ENCODE measurements around the gene SLC25A12. TPM values are rescaled to one million over a fixed set of nuclear protein-coding genes. Genes with fewer than 3 reads are reported as not detected.

Gene SLC25A12
- total and polyA plus RNA-seq, 9 of the 15 experiments (the other 6 are each of a cell fraction or from before 2014, with no cell fraction given) = 13.5 to 36.5 (median 21.7) TPM

- TF ChIP-seq TOE1 (IDR thresholded peaks at IDR 0.05; ENCODE audit: borderline replicate concordance) (peak; percentile 21; the same call in 1 of the 2 replicates), TOE1 (CRISPR knock-in tag; IDR thresholded peaks at IDR 0.05; ENCODE audit: borderline replicate concordance, low read depth) (no peak), ZNF232 (CRISPR knock-in tag; IDR thresholded peaks at IDR 0.05) (no peak), HES1 (IDR thresholded peaks at IDR 0.05; ENCODE audit: low read depth) (no peak), TRIM25 (IDR thresholded peaks at IDR 0.05; ENCODE audit: borderline replicate concordance) (no peak), E4F1 (CRISPR knock-in tag; IDR thresholded peaks at IDR 0.05; ENCODE audit: borderline replicate concordance) (peak; percentile 13; the same call in 1 of the 2 replicates), ZBTB11 (CRISPR knock-in tag; IDR thresholded peaks at IDR 0.05) (no peak), ZFP36 (IDR thresholded peaks at IDR 0.05; ENCODE audit: low read depth, low read length, partially characterized antibody) (no peak), TAL1 (IDR thresholded peaks at IDR 0.05) (no peak), SFPQ (IDR thresholded peaks at IDR 0.05; ENCODE audit: low read depth, low read length) (no peak)
Measured at GRCh38 chr2:171894612-171894947, 536 bp upstream of the SLC25A12 start (continued).

All from K562 (cell line).